ENCODE data around the gene TMEM80.

DNA sequence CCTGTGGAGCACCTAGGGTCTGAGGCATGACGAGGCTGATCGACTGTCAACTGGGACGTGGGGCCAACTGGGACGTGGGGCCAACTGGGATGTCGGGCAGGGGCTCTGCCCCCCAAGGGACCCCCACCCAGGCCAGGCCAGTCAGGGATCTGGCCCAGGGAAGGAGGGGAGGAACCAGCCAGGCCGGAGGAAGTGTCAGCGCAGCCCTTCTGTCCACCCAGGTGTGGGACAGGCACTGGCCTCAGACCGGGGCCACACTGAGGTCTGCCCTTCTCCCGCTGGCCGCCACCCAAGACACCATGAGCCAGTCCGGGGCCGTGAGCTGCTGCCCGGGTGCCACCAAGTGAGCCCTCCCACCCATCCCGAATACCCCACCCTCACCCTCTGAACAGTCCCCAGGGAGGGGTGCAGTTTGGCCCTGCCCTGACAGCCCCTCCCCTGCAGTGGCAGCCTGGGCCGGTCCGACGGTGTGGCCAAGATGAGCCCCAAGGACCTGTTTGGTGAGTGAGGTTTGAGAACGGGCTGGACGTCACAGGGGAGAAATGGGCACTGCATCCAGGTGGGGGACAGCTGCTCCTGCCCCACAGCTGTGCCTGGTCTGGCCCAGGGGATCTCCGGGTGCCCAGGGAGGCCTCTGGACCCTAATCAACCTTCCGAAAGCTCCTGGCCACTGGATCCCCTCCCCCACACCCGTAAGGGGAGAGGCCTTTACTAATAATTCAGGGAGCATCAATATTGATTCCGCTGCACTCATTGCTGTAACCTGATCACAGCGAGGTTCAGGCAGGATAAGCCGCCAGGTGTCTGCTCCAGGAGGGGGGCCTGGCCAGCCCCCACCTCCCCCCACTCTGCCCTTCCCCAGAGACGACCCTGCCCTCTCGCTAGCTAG lies 13.7 kb downstream of the TMEM80 start:
- TF ChIP-seq EP300 (IDR thresholded peaks at IDR 0.05; ENCODE audit: borderline replicate concordance in 1 of 2, low read depth in 2 of 2, low read length in 2 of 2) (no peak), JUND (IDR thresholded peaks at IDR 0.05; ENCODE audit: low read length) (no peak), RFX5 (IDR thresholded peaks at IDR 0.05; ENCODE audit: borderline replicate concordance, low read depth, low read length) (no peak), EZH2 (IDR thresholded peaks at IDR 0.05; ENCODE audit: low read depth, low read length, severe bottlenecking) (no peak), GABPA (IDR thresholded peaks at IDR 0.05; ENCODE audit: borderline replicate concordance, insufficient read depth, low read length) (no peak), TEAD4 (IDR thresholded peaks at IDR 0.05; ENCODE audit: low read depth, low read length) (no peak), POLR2A (IDR thresholded peaks at IDR 0.05; ENCODE audit: control extremely low read depth in 1 of 2, low read depth in 2 of 2, low read length in 2 of 2) (no peak), JUN (IDR thresholded peaks at IDR 0.05; ENCODE audit: low read depth, low read length) (no peak), SUZ12 (IDR thresholded peaks at IDR 0.05; ENCODE audit: low read length) (no peak), RBBP5 (IDR thresholded peaks at IDR 0.05; ENCODE audit: borderline replicate concordance, low read depth, low read length) (no peak), CEBPB (IDR thresholded peaks at IDR 0.05; ENCODE audit: low read depth, low read length) (no peak)
- TF ChIP-seq, protein P1, sequence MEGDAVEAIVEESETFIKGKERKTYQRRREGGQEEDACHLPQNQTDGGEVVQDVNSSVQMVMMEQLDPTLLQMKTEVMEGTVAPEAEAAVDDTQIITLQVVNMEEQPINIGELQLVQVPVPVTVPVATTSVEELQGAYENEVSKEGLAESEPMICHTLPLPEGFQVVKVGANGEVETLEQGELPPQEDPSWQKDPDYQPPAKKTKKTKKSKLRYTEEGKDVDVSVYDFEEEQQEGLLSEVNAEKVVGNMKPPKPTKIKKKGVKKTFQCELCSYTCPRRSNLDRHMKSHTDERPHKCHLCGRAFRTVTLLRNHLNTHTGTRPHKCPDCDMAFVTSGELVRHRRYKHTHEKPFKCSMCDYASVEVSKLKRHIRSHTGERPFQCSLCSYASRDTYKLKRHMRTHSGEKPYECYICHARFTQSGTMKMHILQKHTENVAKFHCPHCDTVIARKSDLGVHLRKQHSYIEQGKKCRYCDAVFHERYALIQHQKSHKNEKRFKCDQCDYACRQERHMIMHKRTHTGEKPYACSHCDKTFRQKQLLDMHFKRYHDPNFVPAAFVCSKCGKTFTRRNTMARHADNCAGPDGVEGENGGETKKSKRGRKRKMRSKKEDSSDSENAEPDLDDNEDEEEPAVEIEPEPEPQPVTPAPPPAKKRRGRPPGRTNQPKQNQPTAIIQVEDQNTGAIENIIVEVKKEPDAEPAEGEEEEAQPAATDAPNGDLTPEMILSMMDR (IDR thresholded peaks at IDR 0.05; ENCODE audit: control extremely low read depth in 1 of 3, insufficient read depth in 1 of 3, low read depth in 1 of 3, low read length in 3 of 3), result no peak
